A549 (cell line): Measurements from ENCODE around the gene SDS. TPM values are rescaled to one million over a fixed set of nuclear protein-coding genes. Genes with fewer than 3 reads are reported as not detected.
A peak's percentile ranks its signal among the peaks of the same experiment; 100 is the strongest.

Experiments
- ATAC-seq, 2 experiments: fragments of 200-7000 bp in 1 of 2; fragments of >200 bp in 1 of 2; cut with Nextera tagmentation in 1 of 2; cut with Tn5 transposase in 1 of 2; 3 replicates each; pipeline versions ENCODE4 v1.8.0 to v1.9.1; 2018 to 2020; ENCODE audit warnings: mild to moderate bottlenecking in 1 of 2, moderate library complexity in 1 of 2
- CTCF ChIA-PET: fragments of 300-600 bp; sonication (Branson Sonifier 250); formaldehyde crosslinking; extraction: SDS; loops from one replicate; lab custom pipeline; 2021; ENCODE audit warnings: antibody characterized with exemption, inconsistent platforms; lab: Yijun Ruan, JAX
- POLR2A ChIA-PET: fragments of 350-600 bp; formaldehyde crosslinking; extraction: SDS; loops from one replicate; lab custom pipeline; 2021; ENCODE audit warnings: antibody characterized with exemption, inconsistent platforms; lab: Yijun Ruan, JAX
- DNase-seq, 2 experiments: peaks; one replicate each; pipeline versions ENCODE4 v3.0.0 to v3.0.0-alpha.2; 2011 to 2016; ENCODE audit warnings: low read depth in 1 of 2, low spot score in 1 of 2
- FAIRE-seq: peaks from 2 replicates; lab custom pipeline; 2011; peaks lifted over from hg19 to GRCh38; lab: Jason Lieb, UNC
- H3K27ac ChIP-seq, 2 experiments: fragments of >200 bp; sonication (Bioruptor Twin); formaldehyde crosslinking; 3 replicates each; pipeline ENCODE4 v1.5.1; 2016 to 2017
- H3K4me1 ChIP-seq: fragments of >200 bp; sonication (Bioruptor Twin); formaldehyde crosslinking; 3 replicates; pipeline ENCODE4 v1.6.1; 2016
- H3K4me2 ChIP-seq: fragments of >200 bp; sonication (Bioruptor Twin); formaldehyde crosslinking; 3 replicates; pipeline ENCODE4 v1.6.1; 2016
- H3K4me3 ChIP-seq: fragments of >200 bp; sonication (Bioruptor Twin); formaldehyde crosslinking; 3 replicates; pipeline ENCODE4 v1.5.1; 2016
- H3K9me3 ChIP-seq: fragments of >200 bp; sonication (Bioruptor Twin); formaldehyde crosslinking; 3 replicates; pipeline ENCODE4 v1.6.1; 2016
- E2F6 ChIP-seq: IDR thresholded peaks from 2 replicates; pipeline ENCODE4 v1.6.1; 2012; ENCODE audit warnings: low read depth, borderline replicate concordance
- EHMT2 ChIP-seq: fragments of 200-600 bp; sonication (generic); IDR thresholded peaks from 2 replicates; pipeline ENCODE4 v1.6.1; 2016; ENCODE audit warnings: antibody characterized with exemption, low read depth, mild to moderate bottlenecking, moderate library complexity
- GATA3 ChIP-seq: IDR thresholded peaks from 2 replicates; pipeline ENCODE4 v1.6.1; 2012; ENCODE audit warnings: borderline replicate concordance
- HOXA7 ChIP-seq: fragments of 250-450 bp; sonication (Bioruptor Pico); IDR thresholded peaks from 2 replicates; pipeline ENCODE4 v1.5.0; 2020; ENCODE audit warnings: mild to moderate bottlenecking, moderate library complexity
- JUNB ChIP-seq: fragments of >200 bp; sonication (Bioruptor Twin); formaldehyde crosslinking; IDR thresholded peaks from 2 replicates; pipeline ENCODE4 v1.6.1; 2016
- KDM1A ChIP-seq: fragments of 200-600 bp; sonication (generic); IDR thresholded peaks from 2 replicates; pipeline ENCODE4 v1.6.1; 2016; ENCODE audit warnings: low read depth, mild to moderate bottlenecking
- MAZ ChIP-seq: fragments of 150-350 bp; IDR thresholded peaks from 2 replicates; pipeline ENCODE4 v1.6.1; 2014; ENCODE audit warnings: antibody characterized with exemption, low read depth, low read length, borderline replicate concordance
- NFE2L2 ChIP-seq: fragments of 150-350 bp; conservative IDR thresholded peaks from 2 replicates; pipeline ENCODE4 v1.6.1; 2014; ENCODE audit warnings: low read length
- NPAS2 ChIP-seq: fragments of 250-450 bp; sonication (Bioruptor Pico); IDR thresholded peaks from 2 replicates; pipeline ENCODE4 v1.8.0; 2022; ENCODE audit warnings: mild to moderate bottlenecking, moderate library complexity, borderline replicate concordance
- RNF2 ChIP-seq: fragments of 200-600 bp; sonication (generic); IDR thresholded peaks from 2 replicates; pipeline ENCODE4 v1.6.1; 2016; ENCODE audit warnings: low read depth, mild to moderate bottlenecking, antibody characterized with exemption, moderate library complexity, borderline replicate concordance
- ZFP36 ChIP-seq: fragments of 450-650 bp; IDR thresholded peaks from 2 replicates; pipeline ENCODE4 v1.6.1; 2014; ENCODE audit warnings: borderline replicate concordance; ENCODE audit not compliant: partially characterized antibody
- ZNF302 ChIP-seq: fragments of 250-450 bp; sonication (Bioruptor Pico); IDR thresholded peaks from 2 replicates; pipeline ENCODE4 v1.9.0; 2021; ENCODE audit warnings: inconsistent platforms, mild to moderate bottlenecking, moderate library complexity
- WGBS: methylation state at CpG from one replicate; pipeline ENCODE4 v1.1.6; 2017; ENCODE audit errors: missing lambda C conversion rate; 5-methylcytosine and 5-hydroxymethylcytosine counted together
- polyA plus RNA-seq, 4 experiments: library from polyadenylated mRNA; depleted of rRNA in 3 of 4; stranded (reverse); fragments of >200 nt; fragmentation: RNase III in 1 of 4; extraction: RNeasy Plus Mini Kit Qiagen cat#74134 plus additional on column Dnase treatment in 1 of 4; gene quantifications; 2 replicates in 3 of 4; 3 replicates in 1 of 4; pipeline ENCODE4 v1.2.3, GENCODE V29; 2011 to 2017
- TF ChIP-seq, protein P1 (sequence below): fragments of >200 bp; sonication (Bioruptor Twin); formaldehyde crosslinking; IDR thresholded peaks from 3 replicates; pipeline ENCODE4 v1.5.1; 2016
- TF ChIP-seq, protein P2 (sequence below): fragments of 450-650 bp; IDR thresholded peaks from 2 replicates; pipeline ENCODE4 v1.6.1; 2014; ENCODE audit warnings: antibody characterized with exemption
- TF ChIP-seq, protein P3 (sequence below): fragments of >200 bp; sonication (Bioruptor Twin); formaldehyde crosslinking; IDR thresholded peaks from 2 replicates; pipeline ENCODE4 v1.6.1; 2016

The SDS gene
- polyA plus RNA-seq, 2 of the 4 experiments (the other 2 are of a cell fraction) = 3.9 to 7.3 TPM

- Histone ChIP-seq H3K4me1 (no peaks in the 10 kb centered on the region), H3K4me2 (no peak overlapping the region), H3K27ac (no peak overlapping the region), H3K9me3 (no peaks in the 10 kb centered on the region), H3K4me3 (no peak overlapping the region)
- FAIRE-seq (no peak), ATAC-seq (peak; percentile 52 to 65; a peak in 3 of 6 replicates), DNase-seq (no peak)
- ChIA-PET CTCF (interaction anchor here (0.6 kb wide), 2 partner anchors 35 to 77 kb away, joined by 3 read pairs; no protein-coding TSS in a partner anchor), POLR2A (no interaction called here)
- TF ChIP-seq ZFP36 = peak; percentile 51
- no peak for TF ChIP-seq KDM1A
- WGBS = 81% methylated on average over 3 of the region's 3 CpGs
These were observed 56.6 kb downstream of the SDS start for GRCh38 chr12:113347107-113347506.

DNA sequence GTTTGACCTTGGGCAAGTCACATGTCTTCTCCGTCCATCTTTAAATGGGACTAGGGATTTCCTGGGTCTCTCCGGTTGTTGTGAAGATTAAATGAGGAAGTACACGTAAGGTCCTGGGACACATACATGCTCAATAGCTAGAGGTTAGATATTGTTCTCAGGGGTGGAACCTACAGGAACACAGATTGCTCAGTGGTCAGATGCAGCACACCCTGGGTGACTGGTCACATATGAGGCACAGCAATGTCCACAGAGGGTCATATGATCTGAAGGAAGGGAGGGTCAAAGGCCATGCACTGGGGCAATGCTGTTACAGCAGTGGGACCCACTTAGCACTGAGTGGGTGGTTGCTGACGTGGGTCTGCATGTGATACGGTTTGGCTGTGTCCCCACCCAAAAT, 57.3 kb downstream of the SDS start:
- Histone ChIP-seq H3K4me1 (no peaks in the 10 kb centered on the region), H3K4me3 (no peak overlapping the region), H3K27ac (no peak overlapping the region), H3K4me2 (no peak overlapping the region), H3K9me3 (no peaks in the 10 kb centered on the region)
- no peak for FAIRE-seq
- ChIA-PET POLR2A (no interaction called here), CTCF (interaction anchor here (0.6 to 0.8 kb wide), 2 partner anchors 34 to 144 kb away, joined by 3 to 4 read pairs; no protein-coding TSS in a partner anchor)
- TF ChIP-seq JUNB (no peak), NPAS2 (CRISPR knock-in tag) (no peak), MAZ (no peak), RNF2 (no peak), NFE2L2 (no peak), EHMT2 (no peak), E2F6 (no peak), KDM1A (no peak), ZNF302 (CRISPR knock-in tag) (no peak)
- TF ChIP-seq, protein P1, sequence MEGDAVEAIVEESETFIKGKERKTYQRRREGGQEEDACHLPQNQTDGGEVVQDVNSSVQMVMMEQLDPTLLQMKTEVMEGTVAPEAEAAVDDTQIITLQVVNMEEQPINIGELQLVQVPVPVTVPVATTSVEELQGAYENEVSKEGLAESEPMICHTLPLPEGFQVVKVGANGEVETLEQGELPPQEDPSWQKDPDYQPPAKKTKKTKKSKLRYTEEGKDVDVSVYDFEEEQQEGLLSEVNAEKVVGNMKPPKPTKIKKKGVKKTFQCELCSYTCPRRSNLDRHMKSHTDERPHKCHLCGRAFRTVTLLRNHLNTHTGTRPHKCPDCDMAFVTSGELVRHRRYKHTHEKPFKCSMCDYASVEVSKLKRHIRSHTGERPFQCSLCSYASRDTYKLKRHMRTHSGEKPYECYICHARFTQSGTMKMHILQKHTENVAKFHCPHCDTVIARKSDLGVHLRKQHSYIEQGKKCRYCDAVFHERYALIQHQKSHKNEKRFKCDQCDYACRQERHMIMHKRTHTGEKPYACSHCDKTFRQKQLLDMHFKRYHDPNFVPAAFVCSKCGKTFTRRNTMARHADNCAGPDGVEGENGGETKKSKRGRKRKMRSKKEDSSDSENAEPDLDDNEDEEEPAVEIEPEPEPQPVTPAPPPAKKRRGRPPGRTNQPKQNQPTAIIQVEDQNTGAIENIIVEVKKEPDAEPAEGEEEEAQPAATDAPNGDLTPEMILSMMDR = no peak
- TF ChIP-seq, protein P2, sequence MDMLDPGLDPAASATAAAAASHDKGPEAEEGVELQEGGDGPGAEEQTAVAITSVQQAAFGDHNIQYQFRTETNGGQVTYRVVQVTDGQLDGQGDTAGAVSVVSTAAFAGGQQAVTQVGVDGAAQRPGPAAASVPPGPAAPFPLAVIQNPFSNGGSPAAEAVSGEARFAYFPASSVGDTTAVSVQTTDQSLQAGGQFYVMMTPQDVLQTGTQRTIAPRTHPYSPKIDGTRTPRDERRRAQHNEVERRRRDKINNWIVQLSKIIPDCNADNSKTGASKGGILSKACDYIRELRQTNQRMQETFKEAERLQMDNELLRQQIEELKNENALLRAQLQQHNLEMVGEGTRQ = no peak
- TF ChIP-seq, protein P3, sequence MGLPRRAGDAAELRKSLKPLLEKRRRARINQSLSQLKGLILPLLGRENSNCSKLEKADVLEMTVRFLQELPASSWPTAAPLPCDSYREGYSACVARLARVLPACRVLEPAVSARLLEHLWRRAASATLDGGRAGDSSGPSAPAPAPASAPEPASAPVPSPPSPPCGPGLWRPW = no peak
- WGBS = 92% methylated on average over 5 of the region's 5 CpGs
- no peak; a peak in 1 of 6 replicates for ATAC-seq
- DNase-seq = no peak

DNA sequence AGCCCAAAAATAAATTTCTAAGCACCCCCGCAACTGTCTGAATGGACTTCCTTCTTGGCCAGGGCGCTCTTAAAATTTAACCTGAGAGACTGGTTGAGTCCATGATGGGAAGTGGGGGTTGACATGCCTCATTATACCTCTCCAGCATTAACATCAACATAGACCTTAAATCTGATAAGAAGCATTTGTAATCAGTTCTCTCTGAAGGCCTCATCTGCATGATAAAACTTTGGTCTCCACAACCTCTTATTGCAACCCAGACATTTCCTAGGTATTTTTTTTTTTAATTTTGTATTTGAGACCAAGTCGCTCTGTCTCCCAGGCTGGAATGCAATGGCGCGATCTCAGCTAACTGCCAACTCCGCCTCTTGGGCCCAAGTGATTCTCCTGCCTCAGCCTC, 58.4 kb downstream of the SDS start:
- Histone ChIP-seq H3K4me3 (no peak overlapping the region), H3K27ac (no peak overlapping the region), H3K9me3 (no peaks in the 10 kb centered on the region), H3K4me2 (no peak overlapping the region), H3K4me1 (no peaks in the 10 kb centered on the region)
- 93% methylated on average over 6 of the region's 6 CpGs for whole genome bisulfite sequencing
- ATAC-seq = no peak
- POLR2A ChIA-PET = no interaction called here
- TF ChIP-seq HOXA7 (CRISPR knock-in tag) (no peak), GATA3 (no peak)
- TF ChIP-seq, all 56 proteins: peak for 0
- FAIRE-seq = no peak
- DNase-seq = no peak
- CTCF ChIA-PET = interaction anchor here (0.6 kb wide), 1 partner anchor 32 kb away, joined by 3 read pairs; no protein-coding TSS in a partner anchor

Other genes starting within 250 kb of the SDS start
- 60.6 and 62.4 TPM in 2 replicates for gene DDX54, start 218.4 kb downstream of the SDS start, polyA plus RNA-seq (2011; rRNA removed)
- gene DDX54, start 218.4 kb downstream of the SDS start, polyA plus RNA-seq (2017; fragmentation: RNase III; extraction: RNeasy Plus Mini Kit Qiagen cat#74134 plus additional on column Dnase treatment) = 55.9 to 64.5 TPM (median 62.2 TPM) in 3 replicates
- 16.7 and 18.6 TPM in 2 replicates for gene RITA1, start 218.2 kb downstream of the SDS start, polyA plus RNA-seq (2011; rRNA removed)
- gene RITA1, start 218.2 kb downstream of the SDS start, polyA plus RNA-seq (2017; fragmentation: RNase III; extraction: RNeasy Plus Mini Kit Qiagen cat#74134 plus additional on column Dnase treatment) = 19.6 to 20.5 TPM (median 19.8 TPM) in 3 replicates
- 24.1 and 28.7 TPM in 2 replicates for gene TPCN1, start 182.4 kb downstream of the SDS start, polyA plus RNA-seq (2011; rRNA removed)
- gene TPCN1, start 182.4 kb downstream of the SDS start, polyA plus RNA-seq (2017; fragmentation: RNase III; extraction: RNeasy Plus Mini Kit Qiagen cat#74134 plus additional on column Dnase treatment) = 20.5 to 21.9 TPM (median 21.0 TPM) in 3 replicates
- gene SLC8B1, start 68.8 kb downstream of the SDS start, polyA plus RNA-seq (2011; rRNA removed) = 11.0 and 14.4 TPM in 2 replicates
- gene SLC8B1, start 68.8 kb downstream of the SDS start, polyA plus RNA-seq (2017; fragmentation: RNase III; extraction: RNeasy Plus Mini Kit Qiagen cat#74134 plus additional on column Dnase treatment) = 9.7 to 12.2 TPM (median 11.3 TPM) in 3 replicates
- 13.2 and 22.3 TPM in 2 replicates for gene PLBD2, start 45.3 kb downstream of the SDS start, polyA plus RNA-seq (2011; rRNA removed)
- 21.9 to 25.9 TPM (median 25.8 TPM) in 3 replicates for gene PLBD2, start 45.3 kb downstream of the SDS start, polyA plus RNA-seq (2017; fragmentation: RNase III; extraction: RNeasy Plus Mini Kit Qiagen cat#74134 plus additional on column Dnase treatment)
- gene SDSL, start 18.5 kb upstream of the SDS start, polyA plus RNA-seq (2011; rRNA removed) = 21.0 and 22.0 TPM in 2 replicates
- 26.3 to 28.0 TPM (median 26.7 TPM) in 3 replicates for gene SDSL, start 18.5 kb upstream of the SDS start, polyA plus RNA-seq (2017; fragmentation: RNase III; extraction: RNeasy Plus Mini Kit Qiagen cat#74134 plus additional on column Dnase treatment)
- gene LHX5, start 68.0 kb upstream of the SDS start, polyA plus RNA-seq (2011; rRNA removed) = not detected in 2 replicates
- not detected in 3 replicates for gene LHX5, start 68.0 kb upstream of the SDS start, polyA plus RNA-seq (2017; fragmentation: RNase III; extraction: RNeasy Plus Mini Kit Qiagen cat#74134 plus additional on column Dnase treatment)